H1 (cell line): Measurements from ENCODE around the gene CAMTA1. TPM values are rescaled to one million over a fixed set of nuclear protein-coding genes. Genes with fewer than 3 reads are reported as not detected.

Experiments used
- ASH2L ChIP-seq: fragments of 200-600, 300-600 bp; sonication (generic); IDR thresholded peaks from one replicate; pipeline ENCODE4 v1.7.1; 2017; ENCODE audit warnings: low read length
- SIX5 ChIP-seq: IDR thresholded peaks from 2 replicates; pipeline ENCODE4 v1.6.1; 2011; ENCODE audit warnings: mild to moderate bottlenecking, low read depth, low read length
- SP4 ChIP-seq: IDR thresholded peaks from 2 replicates; pipeline ENCODE4 v1.6.1; 2012; ENCODE audit warnings: low read length, inconsistent platforms
- ZNF274 ChIP-seq: IDR thresholded peaks from 2 replicates; pipeline ENCODE4 v1.7.0; 2012; ENCODE audit warnings: low read length, borderline replicate concordance; ENCODE audit errors: extremely low read depth
- polyA plus RNA-seq, 7 experiments: library from polyadenylated mRNA; depleted of rRNA in 3 of 7; stranded (reverse) in 5 of 7; unstranded in 2 of 7; fragments of >200 nt in 5 of 7; fragments of 200-250 nt in 2 of 7; gene quantifications; 1 replicate in 5 of 7; 2 replicates in 1 of 7; 4 replicates in 1 of 7; pipeline versions ENCODE4 v1.2.1 to v1.2.3, GENCODE V29; 2011 to 2013; ENCODE audit warnings: missing spikeins in 2 of 7, mixed read lengths in 2 of 7
- total RNA-seq: library from RNA; stranded (reverse); fragmentation: NEBNext Ultra II Directional; extraction: Animal tissue kit (Norgen Biotek cat#: 25700); gene quantifications from 2 replicates; pipeline ENCODE4 v1.2.1, GENCODE V29; 2021

The CAMTA1 gene
- total and polyA plus RNA-seq, 2 of the 8 experiments (the other 6 are each of a cell fraction or from before 2014, with no cell fraction given), result 65.0 to 119 TPM

- TF ChIP-seq ZNF274, result no peak
- no peak for TF ChIP-seq SIX5
- TF ChIP-seq SP4, result no peak
- TF ChIP-seq ASH2L, result no peak
- TF ChIP-seq, all 59 proteins: peak for 0
Measured at GRCh38 chr1:6852136-6852890, 67.1 kb downstream of the CAMTA1 start (continued).
